H1 (cell line): ENCODE measurements around the gene DVL2. TPM values are rescaled to one million over a fixed set of nuclear protein-coding genes. Genes with fewer than 3 reads are reported as not detected.

Experiments used
- ASH2L ChIP-seq: fragments of 200-600, 300-600 bp; sonication (generic); IDR thresholded peaks from one replicate; pipeline ENCODE4 v1.7.1; 2017; ENCODE audit warnings: low read length
- BRCA1 ChIP-seq: IDR thresholded peaks from 2 replicates; pipeline ENCODE4 v1.6.1; 2012; ENCODE audit warnings: low read depth, low read length, improper control_type of control experiment
- JUND ChIP-seq: IDR thresholded peaks from 2 replicates; pipeline ENCODE4 v1.6.1; 2011; ENCODE audit warnings: mild to moderate bottlenecking, improper control_type of control experiment, low read length
- KDM4A ChIP-seq: IDR thresholded peaks from one replicate; pipeline ENCODE4 v1.7.1; 2012; ENCODE audit warnings: low read depth, mild to moderate bottlenecking, moderate library complexity, low read length, inconsistent platforms; ENCODE audit not compliant: severe bottlenecking
- POLR2AphosphoS5 ChIP-seq: IDR thresholded peaks from 2 replicates; pipeline ENCODE4 v1.6.1; 2011; ENCODE audit warnings: low read depth, low read length
- RFX5 ChIP-seq: IDR thresholded peaks from 2 replicates; pipeline ENCODE4 v1.6.1; 2011; ENCODE audit warnings: low read depth, low read length, improper control_type of control experiment, borderline replicate concordance
- SIN3A ChIP-seq, 2 experiments: IDR thresholded peaks in 1 of 2; conservative IDR thresholded peaks in 1 of 2; 2 replicates each; pipeline ENCODE4 v1.6.1; 2011 to 2012; ENCODE audit warnings: low read length in 2 of 2, improper control_type of control experiment in 1 of 2, low read depth in 1 of 2, mild to moderate bottlenecking in 1 of 2
- SP1 ChIP-seq: IDR thresholded peaks from 2 replicates; pipeline ENCODE4 v1.6.1; 2011; ENCODE audit warnings: low read depth, low read length
- SUZ12 ChIP-seq: fragments of 200-600 bp; sonication (generic); IDR thresholded peaks from 2 replicates; pipeline ENCODE4 v1.6.1; 2012; ENCODE audit warnings: mild to moderate bottlenecking, inconsistent platforms, low read length, moderate library complexity, mixed read lengths
- TEAD4 ChIP-seq: IDR thresholded peaks from 2 replicates; pipeline ENCODE4 v1.6.1; 2012; ENCODE audit warnings: low read depth, low read length, inconsistent platforms, mixed read lengths
- polyA plus RNA-seq, 7 experiments: library from polyadenylated mRNA; depleted of rRNA in 3 of 7; stranded (reverse) in 5 of 7; unstranded in 2 of 7; fragments of >200 nt in 5 of 7; fragments of 200-250 nt in 2 of 7; gene quantifications; 1 replicate in 5 of 7; 2 replicates in 1 of 7; 4 replicates in 1 of 7; pipeline versions ENCODE4 v1.2.1 to v1.2.3, GENCODE V29; 2011 to 2013; ENCODE audit warnings: missing spikeins in 2 of 7, mixed read lengths in 2 of 7
- total RNA-seq: library from RNA; stranded (reverse); fragmentation: NEBNext Ultra II Directional; extraction: Animal tissue kit (Norgen Biotek cat#: 25700); gene quantifications from 2 replicates; pipeline ENCODE4 v1.2.1, GENCODE V29; 2021
- TF ChIP-seq, protein P1 (sequence below), 3 experiments: IDR thresholded peaks; 1 replicate in 2 of 3; 2 replicates in 1 of 3; pipeline versions ENCODE4 v1.5.1 to v1.6.1; 2011; ENCODE audit warnings: low read length in 3 of 3, mild to moderate bottlenecking in 3 of 3, inconsistent platforms in 2 of 3, low read depth in 1 of 3, moderate library complexity in 1 of 3; ENCODE audit not compliant: insufficient read depth in 1 of 3; ENCODE audit errors: control extremely low read depth in 1 of 3
- TF ChIP-seq, protein P2 (sequence below): IDR thresholded peaks from 2 replicates; pipeline ENCODE4 v1.6.1; 2012; ENCODE audit warnings: inconsistent platforms
- TF ChIP-seq, protein P3 (sequence below): IDR thresholded peaks from 2 replicates; pipeline ENCODE4 v1.6.1; 2012; ENCODE audit warnings: low read length, inconsistent platforms

DVL2 gene
- total and polyA plus RNA-seq, 2 of the 8 experiments (the other 6 are each of a cell fraction or from before 2014, with no cell fraction given) = 19.0 to 59.6 TPM

DNA sequence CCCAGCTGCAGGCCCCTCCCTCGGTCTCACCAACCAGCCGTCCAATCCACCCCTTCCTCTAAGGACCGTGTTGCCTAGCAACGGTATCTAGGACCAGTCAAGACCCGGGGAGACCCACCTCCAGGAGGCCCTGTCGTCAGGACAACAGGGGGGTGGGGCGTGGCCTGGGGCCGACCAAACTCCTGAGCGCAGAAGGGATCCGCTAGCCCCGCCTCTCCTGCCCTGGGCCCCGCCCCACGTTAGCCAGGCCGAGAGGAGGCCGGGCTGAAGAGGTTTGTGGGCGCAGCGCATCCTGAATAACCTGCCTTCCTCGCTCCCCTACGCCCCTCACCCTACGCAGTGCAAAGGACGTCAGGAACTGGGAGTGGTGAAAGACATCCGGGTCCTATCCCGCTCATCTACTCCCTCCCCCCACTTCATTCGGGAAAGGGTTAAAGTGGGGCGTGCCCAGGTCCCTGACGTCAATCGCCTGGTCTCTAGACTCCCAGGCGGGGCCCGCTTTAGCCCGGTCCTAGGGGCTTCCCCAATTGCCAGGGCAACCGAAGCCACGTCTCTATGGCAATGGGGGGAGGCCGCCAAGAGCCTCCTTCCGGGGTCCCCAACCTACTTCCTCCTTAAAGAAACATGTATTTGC, 29.4 kb downstream of the DVL2 start (continued):
- peak; percentile 39; the same call in 1 of the 2 replicates for TF ChIP-seq RFX5
- no peak for TF ChIP-seq TEAD4
- TF ChIP-seq, protein P1, sequence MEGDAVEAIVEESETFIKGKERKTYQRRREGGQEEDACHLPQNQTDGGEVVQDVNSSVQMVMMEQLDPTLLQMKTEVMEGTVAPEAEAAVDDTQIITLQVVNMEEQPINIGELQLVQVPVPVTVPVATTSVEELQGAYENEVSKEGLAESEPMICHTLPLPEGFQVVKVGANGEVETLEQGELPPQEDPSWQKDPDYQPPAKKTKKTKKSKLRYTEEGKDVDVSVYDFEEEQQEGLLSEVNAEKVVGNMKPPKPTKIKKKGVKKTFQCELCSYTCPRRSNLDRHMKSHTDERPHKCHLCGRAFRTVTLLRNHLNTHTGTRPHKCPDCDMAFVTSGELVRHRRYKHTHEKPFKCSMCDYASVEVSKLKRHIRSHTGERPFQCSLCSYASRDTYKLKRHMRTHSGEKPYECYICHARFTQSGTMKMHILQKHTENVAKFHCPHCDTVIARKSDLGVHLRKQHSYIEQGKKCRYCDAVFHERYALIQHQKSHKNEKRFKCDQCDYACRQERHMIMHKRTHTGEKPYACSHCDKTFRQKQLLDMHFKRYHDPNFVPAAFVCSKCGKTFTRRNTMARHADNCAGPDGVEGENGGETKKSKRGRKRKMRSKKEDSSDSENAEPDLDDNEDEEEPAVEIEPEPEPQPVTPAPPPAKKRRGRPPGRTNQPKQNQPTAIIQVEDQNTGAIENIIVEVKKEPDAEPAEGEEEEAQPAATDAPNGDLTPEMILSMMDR (IDR thresholded peaks at IDR 0.05; ENCODE audit: control extremely low read depth in 1 of 3, insufficient read depth in 1 of 3, low read depth in 1 of 3, low read length in 3 of 3) = no peak
- TF ChIP-seq, protein P2, sequence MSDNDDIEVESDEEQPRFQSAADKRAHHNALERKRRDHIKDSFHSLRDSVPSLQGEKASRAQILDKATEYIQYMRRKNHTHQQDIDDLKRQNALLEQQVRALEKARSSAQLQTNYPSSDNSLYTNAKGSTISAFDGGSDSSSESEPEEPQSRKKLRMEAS = 0 out of 2 replicates have a peak, but pooled peaks have one; percentile 42
- no peak for TF ChIP-seq ASH2L
- TF ChIP-seq KDM4A = peak; percentile 63
- TF ChIP-seq BRCA1 = no peak
- peak; percentile 46; the same call in 1 of the 2 replicates for TF ChIP-seq POLR2AphosphoS5
- 0 out of 2 replicates have a peak, but pooled peaks have one; percentile 21 for TF ChIP-seq JUND
- peak; percentile 85 to 97 for TF ChIP-seq SIN3A (conservative IDR thresholded peaks at IDR 0.05 in 1 of 2, IDR thresholded peaks at IDR 0.05 in 1 of 2; ENCODE audit: low read depth in 1 of 2, low read length in 2 of 2)
- no peak for TF ChIP-seq SUZ12
- peak; percentile 90 for TF ChIP-seq SP1
- TF ChIP-seq, protein P3, sequence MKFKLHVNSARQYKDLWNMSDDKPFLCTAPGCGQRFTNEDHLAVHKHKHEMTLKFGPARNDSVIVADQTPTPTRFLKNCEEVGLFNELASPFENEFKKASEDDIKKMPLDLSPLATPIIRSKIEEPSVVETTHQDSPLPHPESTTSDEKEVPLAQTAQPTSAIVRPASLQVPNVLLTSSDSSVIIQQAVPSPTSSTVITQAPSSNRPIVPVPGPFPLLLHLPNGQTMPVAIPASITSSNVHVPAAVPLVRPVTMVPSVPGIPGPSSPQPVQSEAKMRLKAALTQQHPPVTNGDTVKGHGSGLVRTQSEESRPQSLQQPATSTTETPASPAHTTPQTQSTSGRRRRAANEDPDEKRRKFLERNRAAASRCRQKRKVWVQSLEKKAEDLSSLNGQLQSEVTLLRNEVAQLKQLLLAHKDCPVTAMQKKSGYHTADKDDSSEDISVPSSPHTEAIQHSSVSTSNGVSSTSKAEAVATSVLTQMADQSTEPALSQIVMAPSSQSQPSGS = peak; percentile 86; the same call in 1 of the 2 replicates
